NCI-H1417 (cell line): ENCODE data around the gene TTC33.
A peak's percentile ranks its signal among the peaks of the same experiment; 100 is the strongest.
"Not testable (repeated sequence)": the region's sequence is repeated elsewhere in the genome, so short reads cannot be mapped to it uniquely, and the experiment has no call there.

Experiments
- DNase-seq, 3 experiments: peaks; one replicate each; lab custom pipeline; 2025; lab: John Stamatoyannopoulos, UW

TTC33 gene

DNA sequence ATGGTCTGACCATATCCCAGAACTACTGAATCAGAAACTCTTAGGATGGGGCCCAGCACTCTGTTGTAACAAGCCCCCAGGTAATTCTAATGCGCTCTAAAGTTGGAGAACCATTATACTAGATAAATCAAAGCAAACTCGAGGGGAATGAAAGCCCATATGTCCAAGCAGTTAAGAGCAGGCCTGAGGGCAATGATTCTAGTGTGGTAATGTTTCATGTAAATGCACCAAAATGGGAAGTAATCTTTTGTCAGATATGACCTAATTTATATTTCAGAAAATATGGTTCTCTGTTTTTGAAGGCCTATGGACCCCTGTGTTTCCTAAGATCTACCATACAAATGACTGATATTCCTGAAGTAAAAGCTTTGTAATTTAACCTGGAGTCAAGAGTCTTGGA, 184.0 kb downstream of the TTC33 start:
- no peak for DNase-seq

DNA sequence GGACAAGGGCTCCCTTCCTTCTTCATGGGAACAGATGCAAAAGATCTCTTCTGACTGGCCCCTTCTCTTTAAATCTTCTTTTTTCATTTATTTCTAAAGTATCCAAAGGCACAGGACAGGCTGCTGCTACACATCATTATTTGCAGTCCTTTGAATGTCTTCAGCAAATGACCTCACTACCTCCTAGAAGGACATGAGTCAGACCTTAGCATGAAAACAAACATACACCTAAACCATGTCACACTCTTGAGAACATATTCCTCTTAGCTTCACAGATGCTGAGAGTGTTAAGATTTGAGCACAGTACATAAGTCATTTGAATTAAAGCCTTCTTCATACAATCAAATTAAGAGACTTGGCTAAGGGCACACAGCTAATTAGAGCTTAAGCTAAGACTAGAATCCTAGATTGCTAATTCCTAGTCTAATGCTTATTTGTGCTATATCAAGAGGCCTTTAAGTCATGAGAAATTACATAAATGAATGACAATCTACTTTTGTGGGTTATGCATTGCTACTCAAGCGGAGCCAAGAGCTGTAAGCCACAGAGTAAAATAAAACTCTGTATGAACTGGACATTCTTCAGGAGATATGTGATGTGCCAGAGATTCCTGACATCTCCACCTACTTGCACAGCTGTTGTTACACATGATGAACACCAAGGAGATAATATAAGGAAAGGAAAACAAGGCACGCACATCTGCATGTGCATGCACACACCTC, 185.2 kb downstream of the TTC33 start:
- no peak for DNase-seq

DNA sequence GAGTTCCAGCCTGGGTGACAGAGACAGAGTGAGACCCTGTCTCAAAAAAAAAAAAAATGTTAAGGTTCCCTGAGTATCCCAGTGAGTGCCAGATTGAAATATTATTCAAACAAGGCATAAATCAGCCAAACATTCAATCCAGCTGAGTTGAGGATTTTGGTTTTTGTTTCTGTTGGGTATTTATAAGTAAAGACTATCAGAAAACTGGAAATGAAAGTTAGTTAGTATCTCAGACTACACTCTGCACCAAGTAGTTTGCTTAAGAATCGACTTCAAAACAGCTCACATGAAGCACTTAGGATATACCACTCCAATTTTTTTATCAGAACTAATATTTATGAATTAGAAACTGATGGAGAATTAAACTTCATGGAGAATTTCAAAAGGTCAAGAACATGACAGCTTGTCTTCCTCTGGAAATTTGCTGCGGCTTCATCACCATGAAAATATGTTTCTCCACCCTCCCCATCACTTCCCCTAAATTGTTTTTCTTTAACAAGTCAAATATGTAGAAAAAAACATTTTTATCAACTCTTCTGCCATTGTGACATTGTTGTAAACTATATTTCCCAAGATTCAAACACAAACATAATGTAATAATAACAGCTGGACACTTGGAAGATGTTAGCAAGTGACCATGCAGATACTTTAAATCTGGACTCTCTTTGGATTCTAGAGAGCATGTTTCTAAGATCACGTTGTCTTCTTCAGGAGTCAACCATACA, 186.1 kb downstream of the TTC33 start:
- DNase-seq, result no peak

DNA sequence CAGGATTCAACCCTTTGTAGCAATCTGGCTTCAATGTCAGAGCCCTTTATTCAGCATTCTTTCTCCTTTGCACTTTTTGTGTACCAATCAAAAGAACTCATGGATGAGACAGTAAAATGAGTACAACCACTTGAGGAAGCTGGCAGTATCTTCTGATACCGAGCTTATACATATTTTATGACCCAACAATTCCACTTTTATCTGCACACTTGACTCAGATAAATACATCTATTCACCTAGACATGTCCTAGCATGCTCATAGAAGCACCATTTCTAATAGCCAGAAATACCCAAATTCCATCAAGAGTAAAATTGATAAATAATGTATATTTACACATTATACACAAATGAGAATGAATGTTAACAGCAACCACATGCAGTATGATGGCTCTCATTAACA, 187.2 kb downstream of the TTC33 start:
- no peak for DNase-seq

DNA sequence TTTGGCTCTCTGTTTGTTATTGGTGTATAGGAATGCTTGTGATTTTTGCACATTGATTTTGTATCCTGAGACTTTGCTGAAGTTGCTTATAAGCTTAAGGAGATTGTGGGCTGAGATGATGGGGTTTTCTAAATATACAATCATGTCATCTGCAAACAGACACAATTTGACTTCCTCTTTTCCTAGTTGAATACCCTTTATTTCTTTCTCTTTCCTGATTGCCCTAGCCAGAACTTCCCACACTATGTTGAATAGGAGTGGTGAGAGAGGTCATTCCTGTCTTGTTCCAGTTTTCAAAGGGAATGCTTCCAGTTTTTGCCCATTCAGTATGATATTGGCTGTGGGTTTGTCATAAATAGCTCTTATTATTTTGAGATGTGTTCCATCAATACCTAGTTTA, 192.6 kb downstream of the TTC33 start:
- DNase-seq, result not testable (repeated sequence)

DNA sequence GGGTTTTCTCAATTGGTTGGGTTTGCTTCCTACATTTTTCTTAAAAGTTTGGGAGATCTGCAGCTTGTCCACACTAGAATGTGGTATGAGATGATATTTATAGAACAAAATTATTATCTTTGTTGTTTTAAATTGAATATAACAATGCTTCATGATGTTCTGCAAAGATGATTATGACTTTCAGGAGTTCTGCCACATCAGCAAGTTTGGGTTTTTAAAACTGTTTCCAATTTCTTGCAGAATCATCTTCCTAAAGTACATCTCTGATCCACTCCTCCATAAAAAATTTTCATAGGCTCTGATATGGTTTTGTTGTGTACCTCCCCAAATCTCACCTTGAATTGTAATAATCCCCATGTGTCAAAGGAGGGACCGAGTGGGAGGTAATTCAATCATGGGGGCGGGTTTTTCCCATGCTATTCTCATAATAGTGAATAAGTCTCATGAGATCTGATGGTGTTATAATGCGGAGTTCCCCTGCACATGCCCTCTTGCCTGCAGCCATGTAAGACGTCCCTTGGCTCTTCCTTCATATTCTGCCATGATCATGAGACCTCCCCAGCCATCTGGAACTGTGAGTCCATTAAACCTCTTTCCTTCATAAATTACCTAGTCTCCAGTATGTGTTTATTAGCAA, 195.2 kb downstream of the TTC33 start:
- DNase-seq, result no peak

DNA sequence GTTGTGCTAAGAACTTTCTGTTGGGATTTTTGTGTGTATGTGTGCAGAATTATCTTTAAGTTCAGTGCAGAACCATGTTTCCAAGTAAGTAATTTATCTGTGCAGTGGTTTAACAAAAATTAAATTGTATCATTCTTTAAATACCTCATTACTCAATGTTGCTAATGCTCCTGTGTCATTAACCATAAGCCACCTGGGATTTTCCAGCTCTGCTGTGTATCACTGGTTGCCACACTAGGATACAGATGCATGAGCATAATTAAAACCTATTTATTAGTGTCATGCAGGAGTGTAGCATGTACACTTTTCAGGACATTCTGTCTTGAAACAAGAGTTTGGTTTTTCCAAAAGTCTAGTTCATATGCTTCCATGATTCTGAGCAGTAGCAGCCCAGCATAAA, 196.5 kb downstream of the TTC33 start:
- no peak for DNase-seq

DNA sequence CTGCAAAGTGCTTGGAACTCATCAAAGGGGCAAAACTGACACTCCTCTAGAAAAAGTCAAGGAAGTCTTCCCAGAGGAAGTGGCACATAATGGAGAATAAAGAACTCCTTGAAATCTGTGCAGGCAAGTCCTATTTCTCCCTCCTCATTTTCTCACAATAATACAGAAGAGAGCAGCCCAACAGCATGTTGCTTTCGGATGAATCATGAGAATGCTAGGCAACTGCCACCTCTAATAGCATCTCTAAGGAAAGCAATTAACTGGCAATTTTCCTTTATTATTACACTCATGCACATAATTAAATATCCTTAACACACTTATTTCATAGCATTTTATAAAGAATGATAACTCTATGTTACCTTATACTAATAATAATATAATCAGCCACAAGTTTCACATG, 198.3 kb downstream of the TTC33 start:
- peak in 1 of 3 experiments; percentile 49 for DNase-seq

DNA sequence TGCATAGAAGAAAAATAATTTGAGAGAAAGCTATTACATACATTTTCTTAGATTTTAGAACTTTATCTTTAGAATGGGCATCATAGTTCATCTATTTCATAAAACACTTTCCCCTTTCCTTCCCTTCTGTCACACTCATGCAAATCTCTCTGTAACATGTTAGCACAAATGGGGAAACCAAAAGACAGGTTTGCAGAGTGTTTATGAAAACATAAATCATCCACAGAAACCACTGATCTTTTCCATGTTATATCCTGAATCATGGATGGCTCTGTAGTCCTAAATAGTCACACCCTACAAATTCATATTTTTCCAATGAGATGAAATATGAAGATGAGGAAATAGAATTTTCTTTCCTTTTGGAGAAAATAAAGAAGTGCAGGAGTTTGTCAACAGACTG, 198.9 kb downstream of the TTC33 start:
- no peak for DNase-seq

DNA sequence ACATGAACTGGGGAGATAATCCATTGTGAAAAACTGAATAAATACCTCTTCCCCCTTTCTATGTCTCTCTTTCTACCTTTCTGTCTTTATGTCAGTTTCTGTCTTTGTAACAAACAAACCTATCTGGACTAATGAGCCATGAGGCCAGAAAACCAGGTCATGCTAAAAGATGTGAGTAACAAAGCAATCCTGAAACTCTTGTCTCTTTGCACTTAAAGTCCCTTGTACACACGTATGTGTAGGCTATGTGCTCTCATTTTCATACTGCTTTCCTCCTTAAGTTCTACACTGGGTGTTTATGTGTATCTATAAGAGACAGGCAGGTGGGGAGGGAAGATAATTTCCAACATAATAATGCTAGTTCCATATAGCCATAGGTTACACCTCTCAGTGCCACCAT, 199.9 kb downstream of the TTC33 start:
- no peak for DNase-seq

DNA sequence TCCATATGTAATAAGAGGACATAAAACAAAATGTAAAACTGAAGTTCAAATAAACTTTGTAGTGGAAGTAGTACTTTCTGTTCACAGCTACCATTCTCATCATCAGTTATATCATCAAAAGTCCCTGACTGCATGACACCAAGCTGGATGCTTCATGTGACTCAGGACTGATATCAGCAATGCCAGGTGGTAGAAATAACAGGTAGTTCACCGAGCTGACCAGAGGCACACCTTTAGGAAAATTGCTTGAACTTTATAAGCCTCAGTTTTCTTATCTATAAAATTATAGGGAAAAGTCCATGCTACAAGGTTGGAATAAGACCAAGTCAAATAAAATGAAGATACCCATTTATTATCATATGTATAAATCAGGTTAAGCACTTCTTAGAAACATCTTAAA, 200.9 kb downstream of the TTC33 start:
- DNase-seq, result no peak

DNA sequence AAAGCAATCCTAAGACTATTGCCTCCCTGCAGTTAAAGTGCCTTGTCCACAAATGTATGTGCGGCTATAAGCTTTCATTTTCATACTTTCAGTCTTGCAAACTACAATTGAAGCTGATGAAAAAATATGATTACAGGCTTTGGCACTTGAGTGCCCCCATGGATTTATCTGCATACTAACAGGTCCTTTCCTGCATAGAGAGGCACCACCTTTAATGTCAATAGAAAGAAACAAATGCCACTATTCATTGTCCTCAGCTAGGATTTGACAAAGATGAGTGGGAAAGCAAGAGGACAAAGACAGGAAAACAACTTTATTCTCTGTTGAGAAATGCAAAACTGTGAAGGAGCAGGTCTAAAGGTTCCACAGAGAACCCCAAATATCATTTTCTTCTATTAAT, 201.7 kb downstream of the TTC33 start:
- no peak for DNase-seq

DNA sequence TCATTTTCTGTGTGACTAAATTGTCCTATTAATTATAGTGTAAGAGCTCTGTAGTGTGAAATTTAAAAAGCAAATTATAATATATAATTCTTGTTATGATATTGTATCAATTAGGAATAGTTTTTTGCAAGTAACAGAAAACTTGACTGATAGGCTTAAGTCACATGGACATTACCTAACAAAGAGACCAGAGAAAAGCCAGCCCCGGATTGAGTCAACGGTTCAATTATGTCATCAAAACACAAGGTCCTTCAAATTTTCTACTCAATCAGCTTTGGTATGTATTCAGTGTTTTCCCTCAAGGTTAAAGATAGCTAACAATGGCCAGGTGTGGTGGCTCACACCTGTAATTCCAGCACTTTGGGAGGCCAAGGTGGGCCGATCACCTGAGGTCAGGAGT, 202.8 kb downstream of the TTC33 start:
- no peak for DNase-seq

DNA sequence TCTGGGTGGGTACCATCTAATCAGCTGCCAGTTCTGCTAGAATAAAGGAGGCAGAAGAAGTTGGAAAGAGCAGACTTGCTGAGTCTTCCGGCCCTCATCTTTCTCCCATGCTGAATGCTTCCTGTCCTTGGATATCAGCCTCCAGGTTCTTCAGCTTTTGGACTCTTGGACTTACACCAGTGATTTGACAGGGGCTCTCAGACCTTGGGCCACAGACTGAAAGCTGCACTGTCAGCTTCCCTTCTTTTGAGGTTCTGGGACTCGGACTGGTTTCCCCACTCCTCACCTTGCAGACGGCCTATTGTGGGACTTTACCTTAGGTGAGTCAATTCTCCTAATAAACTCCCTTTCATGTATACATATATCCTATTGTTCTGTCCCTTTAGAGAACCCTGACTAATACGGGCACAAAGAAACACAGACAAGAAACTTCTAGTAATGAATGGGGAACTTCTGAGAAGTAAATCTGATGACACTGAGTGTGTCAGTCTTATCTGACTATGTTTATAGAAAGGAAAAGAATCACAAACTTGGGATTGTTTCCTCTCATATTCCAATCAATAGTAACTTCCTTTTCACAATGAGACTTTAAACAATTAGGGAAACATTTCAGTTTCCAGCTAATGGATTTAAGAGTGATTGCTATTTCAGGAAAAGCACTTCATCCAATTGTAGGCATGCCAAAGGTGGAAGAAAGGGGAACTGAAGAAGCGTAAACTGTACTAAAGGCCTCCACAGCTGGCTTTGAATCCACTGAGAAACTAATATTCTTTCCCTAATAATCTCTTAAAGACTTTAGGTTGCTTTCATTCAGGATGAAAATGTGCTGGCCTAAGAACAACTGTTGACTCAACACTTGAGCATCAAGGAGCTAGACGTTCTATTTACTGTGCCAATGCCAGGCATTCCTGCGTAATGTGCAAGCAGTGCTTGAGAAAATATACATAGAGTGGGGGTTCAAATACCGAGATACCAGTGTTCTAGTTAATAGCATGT, 204.0 kb downstream of the TTC33 start:
- DNase-seq, result no peak

DNA sequence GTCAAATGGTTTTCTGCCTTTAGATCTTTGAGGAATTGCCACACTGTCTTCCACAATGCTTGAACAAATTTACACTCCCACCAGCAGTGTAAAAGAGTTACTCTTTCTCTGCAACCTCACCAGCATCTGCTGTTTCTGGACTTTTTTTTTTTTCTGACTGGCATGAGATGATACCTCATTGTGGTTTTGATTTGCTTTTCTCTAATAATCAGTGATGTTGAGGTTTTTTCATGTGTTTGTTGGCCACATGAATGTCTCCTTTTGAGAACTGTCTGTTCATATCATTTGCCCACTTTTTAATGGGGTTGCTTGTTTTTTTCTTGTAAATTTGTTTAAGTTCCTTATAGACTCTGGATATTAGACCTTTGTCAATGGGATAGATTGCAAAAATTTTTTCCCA, 205.3 kb downstream of the TTC33 start:
- DNase-seq, result no peak

DNA sequence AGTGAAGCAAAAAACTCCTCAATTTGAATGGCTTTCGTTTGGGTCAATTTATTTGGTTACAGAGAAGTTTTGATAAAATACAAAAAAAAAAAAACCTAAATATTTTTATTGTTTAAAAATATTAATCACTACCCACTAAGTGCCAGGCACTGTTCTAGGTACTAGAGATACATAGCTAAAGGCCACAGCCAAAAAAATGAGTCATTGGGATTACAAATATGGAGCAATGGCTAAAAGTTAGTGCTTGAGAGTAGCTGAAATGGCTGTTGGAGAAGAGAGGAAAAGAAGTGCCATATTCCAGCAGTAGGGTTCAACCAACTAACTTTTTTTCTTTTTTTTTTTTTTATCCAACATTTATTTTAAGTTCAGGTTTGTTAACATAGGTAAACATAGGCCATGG, 206.1 kb downstream of the TTC33 start:
- no peak for DNase-seq

DNA sequence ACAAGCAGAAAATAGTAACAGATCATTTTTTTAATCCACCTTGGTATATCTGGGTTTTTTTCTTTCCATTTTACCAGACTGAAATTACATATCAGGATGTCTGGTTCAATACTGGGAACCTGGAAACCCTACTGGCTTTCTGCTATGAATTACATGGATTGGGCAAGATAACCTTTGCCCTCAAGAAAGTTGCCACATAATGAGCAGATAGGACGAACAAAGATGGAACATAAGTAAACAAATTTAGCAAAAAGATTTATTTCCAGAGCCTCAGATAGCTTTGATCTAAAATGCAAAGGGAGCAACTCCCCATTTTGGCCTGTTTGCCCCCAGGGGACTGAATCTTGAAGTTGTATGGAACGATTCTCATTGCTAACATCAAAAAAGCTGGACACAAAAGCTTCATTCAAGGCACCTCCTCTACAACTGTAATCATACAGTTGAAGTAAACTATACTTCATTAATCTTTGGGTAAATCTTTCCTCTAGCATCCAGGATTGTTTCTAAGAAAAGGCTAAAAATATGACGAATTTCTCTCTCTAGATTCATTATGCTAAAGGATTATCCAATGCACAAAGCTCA, 207.7 kb downstream of the TTC33 start:
- no peak for DNase-seq

DNA sequence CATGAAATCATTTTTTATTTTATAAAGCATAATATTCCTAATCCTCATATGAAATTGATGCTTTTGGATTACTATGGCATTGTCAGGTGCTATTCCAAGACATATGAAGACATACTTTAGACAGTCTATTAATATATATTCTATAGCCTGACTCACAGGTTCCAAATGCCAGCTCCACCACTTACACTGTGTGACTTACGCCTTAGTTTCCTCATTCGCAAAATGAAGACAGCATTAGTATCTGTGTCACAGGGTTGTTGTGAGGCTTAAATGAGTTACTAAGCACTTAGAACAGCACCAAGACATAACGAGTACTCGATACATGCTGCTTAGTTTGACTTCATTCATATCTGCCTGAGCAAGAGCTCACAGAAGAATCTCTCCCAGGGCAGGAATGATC, 208.2 kb downstream of the TTC33 start:
- no peak for DNase-seq

DNA sequence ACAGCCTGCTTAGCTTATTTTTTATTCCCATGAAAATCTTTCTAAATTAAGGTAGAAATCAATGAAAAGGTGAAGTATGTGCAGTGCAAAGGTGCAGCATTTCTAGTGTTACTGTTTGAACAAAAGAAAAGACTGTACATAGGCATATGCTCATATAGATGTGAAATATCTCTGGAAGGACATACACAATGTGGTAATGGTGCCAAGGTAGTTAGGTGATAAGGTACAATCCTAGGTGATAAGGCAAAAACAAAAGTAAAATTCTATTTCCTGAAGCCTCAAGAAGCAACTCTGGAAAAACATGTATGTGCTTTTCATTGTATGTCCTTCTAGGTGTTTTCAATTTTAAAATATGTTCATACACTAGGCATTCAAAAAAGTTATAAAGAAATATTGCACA, 215.5 kb downstream of the TTC33 start:
- no peak for DNase-seq

DNA sequence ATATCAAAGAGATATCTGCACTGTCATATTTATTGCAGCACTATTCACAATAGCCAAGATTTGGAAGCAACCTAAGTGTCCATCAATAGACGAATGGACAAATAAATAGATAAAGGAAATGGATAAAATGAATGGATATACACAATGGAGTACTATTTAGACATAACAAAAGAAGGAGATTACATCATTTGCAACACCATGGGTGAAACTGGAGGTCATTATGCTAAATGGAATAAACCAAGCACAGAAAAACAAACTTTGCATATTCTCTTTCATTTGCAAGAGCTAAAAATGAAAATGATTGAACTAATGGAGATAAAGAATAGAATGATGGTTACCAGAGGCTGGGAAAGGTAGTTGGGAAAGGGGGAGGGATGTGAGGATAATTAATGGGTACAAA, 231.1 kb downstream of the TTC33 start:
- DNase-seq, result no peak

DNA sequence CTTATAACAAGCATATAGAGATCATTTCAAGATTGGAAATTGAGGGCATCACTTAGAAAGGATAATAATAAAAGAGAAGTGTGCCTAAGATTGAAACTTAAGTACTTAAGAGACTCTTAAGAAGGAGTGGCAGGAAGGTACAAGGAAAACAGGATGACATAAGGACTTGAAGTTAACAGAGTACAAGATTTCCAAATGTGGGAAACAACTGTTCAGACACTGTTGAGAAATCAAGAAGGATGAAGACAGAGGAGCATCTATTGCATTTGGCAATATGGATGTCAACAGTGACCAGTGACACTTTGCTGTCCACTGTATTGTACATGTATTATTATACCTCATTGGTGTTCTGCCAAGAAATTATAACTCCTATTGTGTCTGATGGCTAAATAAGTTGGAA, 233.8 kb downstream of the TTC33 start:
- no peak for DNase-seq
